GM18519 (cell line): Measurements from ENCODE around the gene CHMP4A.

Experiments
- ATAC-seq: cut with Tn5 transposase; IDR thresholded peaks from one replicate; pipeline ENCODE4 v1.9.1; 2021; ENCODE audit warnings: mild to moderate bottlenecking, moderate library complexity; ENCODE audit not compliant: unreplicated experiment, low FRiP score

CHMP4A gene

DNA sequence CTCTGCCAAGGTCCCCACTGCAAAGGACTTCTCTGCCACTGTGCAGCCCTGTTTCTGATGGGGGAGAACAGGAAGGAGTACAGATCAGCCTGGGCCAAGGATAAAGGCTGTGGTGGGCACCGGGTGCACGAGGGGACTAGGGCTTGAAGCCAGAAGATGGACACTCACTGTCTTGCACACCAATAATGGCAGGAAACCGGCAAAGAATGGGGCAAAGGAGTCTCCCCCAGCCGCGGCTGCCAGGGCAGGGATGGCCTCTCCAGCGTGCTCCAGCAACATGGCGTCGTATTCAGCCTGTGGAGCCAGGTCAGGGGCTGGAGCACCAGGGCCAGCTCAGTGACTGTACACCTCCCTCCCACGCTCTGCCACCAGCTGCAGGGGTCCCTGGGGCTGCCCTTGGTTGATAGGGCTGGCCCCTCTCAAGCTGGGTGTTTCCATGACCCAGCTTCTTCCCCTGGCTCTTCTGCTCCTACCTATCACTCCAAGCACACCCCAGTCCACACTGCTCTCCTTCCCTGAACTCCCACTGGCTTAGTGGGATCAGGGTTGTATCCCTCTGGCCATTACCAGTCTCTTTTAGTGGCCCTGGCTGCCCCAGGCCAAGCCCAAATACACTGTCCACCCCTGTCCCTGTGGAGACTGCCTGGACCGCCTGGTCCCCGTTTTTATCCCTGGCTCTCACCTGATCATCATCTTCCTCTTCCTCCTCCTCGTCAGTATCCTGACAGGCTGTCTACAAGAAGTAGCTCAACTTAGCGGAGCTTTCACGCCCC, 31.0 kb downstream of the CHMP4A start:
- ATAC-seq, result no peak

- no peak for ATAC-seq
Observed at GRCh38 chr14:24181371-24182077, 31.8 kb downstream of the CHMP4A start.

GRCh38 chr14:24179961-24180796, 33.1 kb downstream of the CHMP4A start:
- no peak for ATAC-seq

DNA sequence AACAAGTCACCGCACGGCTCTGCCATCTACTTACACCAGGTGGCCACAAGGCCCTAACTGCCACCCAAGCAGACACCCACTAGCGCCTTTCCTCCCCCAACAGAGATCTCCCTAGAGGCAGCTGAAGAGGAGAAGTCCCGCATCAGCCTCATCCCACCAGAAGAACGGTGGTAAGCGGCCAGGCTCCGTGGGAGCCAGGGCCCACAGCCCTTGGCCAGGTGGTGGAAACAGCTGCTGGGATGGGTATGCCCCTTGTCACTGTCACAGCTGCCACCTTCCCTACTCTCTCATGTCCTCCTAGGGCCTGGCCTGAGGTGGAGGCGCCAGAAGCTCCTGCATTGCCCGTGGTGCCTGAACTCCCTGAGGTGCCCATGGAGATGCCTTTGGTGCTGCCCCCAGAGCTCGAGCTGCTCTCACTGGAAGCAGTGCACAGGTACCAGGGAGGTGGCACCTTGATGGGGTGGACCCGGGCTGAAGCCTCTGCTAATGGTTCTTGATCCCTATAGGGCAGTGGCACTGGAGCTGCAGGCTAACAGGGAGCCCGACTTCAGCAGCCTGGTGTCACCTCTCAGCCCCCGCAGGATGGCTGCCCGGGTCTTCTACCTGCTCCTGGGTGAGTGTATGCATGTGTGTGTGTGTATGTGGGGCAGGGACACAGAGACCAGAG, 33.9 kb downstream of the CHMP4A start:
- ATAC-seq, result no peak

- no peak for ATAC-seq
Observed at GRCh38 chr14:24178399-24179178, 34.7 kb downstream of the CHMP4A start.

DNA sequence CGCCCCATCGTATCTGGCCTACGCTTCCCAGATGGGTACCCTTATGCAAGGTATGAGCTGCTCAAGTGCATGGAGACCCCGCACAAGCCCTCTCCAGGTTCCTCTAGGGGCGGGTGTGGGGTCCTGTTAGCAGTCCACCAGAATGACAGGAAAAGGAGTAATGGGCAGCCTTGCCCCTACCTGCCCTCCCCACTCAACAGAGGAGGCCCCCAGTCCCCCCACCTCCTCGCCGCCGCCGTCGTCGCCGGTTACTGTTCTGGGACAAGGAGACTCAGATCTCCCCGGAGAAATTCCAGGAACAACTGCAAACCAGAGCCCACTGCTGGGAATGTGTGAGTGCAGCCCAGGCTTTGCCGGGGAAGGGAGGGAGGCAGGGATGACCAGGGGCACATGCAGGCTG, 35.4 kb downstream of the CHMP4A start:
- no peak for ATAC-seq

- ATAC-seq, result no peak
Observed at GRCh38 chr14:24177041-24177825, 36.1 kb downstream of the CHMP4A start.

DNA sequence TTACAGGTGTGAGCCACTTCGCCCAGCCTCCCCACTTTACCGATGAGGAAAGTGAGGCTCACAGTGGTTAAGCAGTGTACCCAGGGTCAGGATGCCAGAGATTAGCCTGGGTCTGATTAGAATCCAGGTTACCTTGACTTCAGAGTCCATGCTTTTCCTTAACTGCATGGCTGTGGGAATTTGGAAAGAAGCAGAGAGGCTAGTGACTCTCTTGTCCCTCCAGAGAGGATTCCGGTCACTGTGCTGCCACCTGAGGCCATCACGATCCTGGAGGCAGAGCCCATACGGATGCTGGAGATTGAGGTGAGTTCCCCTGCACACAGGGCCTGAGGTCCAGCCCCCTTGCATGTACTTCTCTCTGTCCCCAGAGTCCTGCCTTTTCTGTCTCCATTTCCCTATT, 36.7 kb downstream of the CHMP4A start:
- ATAC-seq, result no peak

GRCh38 chr14:24172871-24173281, 40.4 kb downstream of the CHMP4A start:
- no peak for ATAC-seq

GRCh38 chr14:24172261-24172860, 40.9 kb downstream of the CHMP4A start:
- ATAC-seq, result no peak

DNA sequence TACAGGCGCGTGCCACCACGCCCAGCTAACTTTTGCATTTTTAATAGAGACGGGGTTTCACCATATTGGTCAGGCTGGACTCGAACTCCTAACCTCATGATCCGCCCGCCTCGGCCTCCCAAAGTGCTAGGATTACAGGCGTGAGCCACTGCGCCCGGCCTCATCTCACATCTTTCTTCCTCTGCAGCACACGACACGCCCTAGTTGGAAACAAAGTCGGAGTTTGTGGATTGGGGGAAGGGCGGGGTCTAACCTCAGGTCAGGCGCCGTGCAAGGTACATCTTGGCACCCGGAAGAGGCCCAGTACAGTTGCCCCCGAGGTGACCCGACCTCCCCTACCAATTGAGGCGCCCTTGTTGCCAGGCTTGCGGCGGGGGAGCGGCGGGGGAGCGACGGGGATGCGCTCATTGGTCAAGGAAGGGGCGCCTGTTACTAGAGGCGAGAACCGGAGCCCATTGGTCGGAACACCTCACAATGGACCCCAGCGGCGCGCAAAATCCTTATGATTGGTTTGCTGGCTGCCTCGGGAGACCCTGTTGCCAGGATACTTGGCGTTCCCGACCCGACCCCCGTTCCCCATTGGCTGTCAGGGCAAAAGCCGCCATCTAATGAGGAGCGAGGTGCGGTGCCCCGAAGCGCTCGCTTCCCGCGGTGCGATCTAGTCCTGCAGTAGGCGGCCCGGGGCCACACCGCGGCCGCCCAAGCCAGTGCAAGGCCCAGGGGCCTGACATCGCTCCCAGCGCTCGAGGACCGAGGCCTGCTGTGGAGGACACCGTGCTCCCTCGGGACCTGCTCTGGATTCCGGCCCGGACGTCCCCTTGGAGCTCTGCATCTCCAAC, 41.6 kb downstream of the CHMP4A start, which contains the start of gene REC8:
TSS of gene REC8 (plus strand) at position 659 of the 839 bp plus-strand sequence. CDS start 473 bp downstream, outside the sequence.
- ATAC-seq, result peak; percentile 51

DNA sequence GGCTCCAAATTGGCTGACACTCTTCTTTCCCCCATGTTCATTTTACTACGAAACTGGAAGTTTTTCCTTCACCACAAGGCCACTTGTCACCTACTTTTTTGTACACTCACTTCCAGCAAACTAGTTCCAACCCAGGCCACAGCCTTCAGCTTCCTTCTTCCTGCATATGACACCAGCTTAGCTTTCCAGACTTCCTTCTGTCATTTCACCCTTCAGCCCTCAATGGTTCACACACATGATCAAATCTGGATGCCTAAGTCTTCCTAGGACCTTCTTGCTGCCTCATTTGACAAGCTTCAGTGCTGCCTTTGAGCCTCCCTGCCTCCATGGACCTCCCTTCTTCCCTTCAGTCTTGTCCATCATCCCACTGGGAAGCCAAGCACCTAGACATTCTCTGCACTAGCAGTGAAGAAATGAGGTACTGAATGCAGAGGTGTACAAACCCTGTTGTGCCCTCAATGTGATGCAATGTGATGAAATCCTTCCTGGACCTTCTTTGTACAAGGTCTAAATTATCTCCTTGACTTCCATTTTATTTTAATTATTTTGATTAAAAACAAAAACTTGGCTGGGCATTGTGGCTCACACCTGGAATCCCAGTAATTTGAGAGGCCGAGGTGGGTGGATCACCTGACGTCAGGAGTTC, 45.7 kb downstream of the CHMP4A start:
- no peak for ATAC-seq

- no peak for ATAC-seq
Observed at GRCh38 chr14:24165785-24166184, 47.5 kb downstream of the CHMP4A start.

GRCh38 chr14:24164518-24164991, 48.7 kb downstream of the CHMP4A start:
- ATAC-seq, result no peak

- no peak for ATAC-seq
Observed at GRCh38 chr14:24162093-24162492, 51.2 kb downstream of the CHMP4A start.

GRCh38 chr14:24160850-24161804, 52.2 kb downstream of the CHMP4A start, which contains the start of gene IRF9:
Gene IRF9 (plus strand): TSS chr14:24161265. CDS start chr14:24162145, 880 bp downstream.
- ATAC-seq, result peak; percentile 58
